Measurements from ENCODE around the gene CFAP54.

DNA sequence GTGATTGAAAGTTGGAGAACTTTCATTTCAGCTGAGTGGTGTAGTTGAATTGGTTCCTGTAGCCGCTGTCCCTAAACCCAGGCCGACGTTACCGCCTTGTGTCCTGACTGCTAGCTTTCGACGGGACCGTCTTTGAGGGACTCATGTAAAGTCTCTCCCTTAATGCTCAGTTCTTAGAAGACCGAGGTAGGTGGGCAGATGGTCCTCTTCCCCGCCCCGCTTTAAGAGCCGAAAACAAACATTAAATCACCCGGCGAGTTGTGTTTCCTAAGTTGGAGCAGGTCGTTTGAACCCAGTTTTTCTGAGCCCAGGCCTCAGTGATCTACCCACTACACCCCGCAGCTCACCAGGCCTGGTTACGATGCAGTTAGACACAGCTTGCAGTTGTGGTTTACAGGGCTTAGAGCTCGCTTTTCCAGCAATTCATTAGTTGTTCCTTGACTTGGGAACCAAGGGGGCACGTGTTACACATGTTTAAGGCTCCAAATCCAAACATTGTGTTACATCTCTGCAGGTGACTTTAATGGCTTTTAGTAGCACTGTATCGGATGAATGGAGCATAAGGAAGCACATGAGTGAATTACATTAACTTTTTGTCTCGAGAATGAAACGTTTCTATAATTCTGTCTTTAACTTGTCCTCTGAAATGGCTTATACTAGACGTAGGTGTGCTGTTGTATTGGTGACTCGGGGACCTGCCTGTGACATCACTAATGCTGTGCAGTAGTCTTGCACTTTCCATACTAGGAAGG is 418.5 kb downstream of the CFAP54 start:
- TF ChIP-seq POLR2AphosphoS5 (IDR thresholded peaks at IDR 0.05; ENCODE audit: borderline replicate concordance, low read depth, low read length) (no peak), EZH2 (IDR thresholded peaks at IDR 0.05) (no peak)

Data from SK-N-MC (cell line).